Neural progenitor cell (in vitro differentiated cells): ENCODE data around the gene PCDH15.

ENCODE experiments used
- EZH2phosphoT487 ChIP-seq: fragments of 200-600 bp; sonication (generic); IDR thresholded peaks from 2 replicates; pipeline ENCODE4 v1.6.1; 2017; ENCODE audit warnings: antibody characterized with exemption
- TF ChIP-seq, protein P1 (sequence below): fragments of 200-600 bp; sonication (generic); IDR thresholded peaks from 2 replicates; pipeline ENCODE4 v1.5.1; 2017; ENCODE audit warnings: antibody characterized with exemption, mild to moderate bottlenecking

DNA sequence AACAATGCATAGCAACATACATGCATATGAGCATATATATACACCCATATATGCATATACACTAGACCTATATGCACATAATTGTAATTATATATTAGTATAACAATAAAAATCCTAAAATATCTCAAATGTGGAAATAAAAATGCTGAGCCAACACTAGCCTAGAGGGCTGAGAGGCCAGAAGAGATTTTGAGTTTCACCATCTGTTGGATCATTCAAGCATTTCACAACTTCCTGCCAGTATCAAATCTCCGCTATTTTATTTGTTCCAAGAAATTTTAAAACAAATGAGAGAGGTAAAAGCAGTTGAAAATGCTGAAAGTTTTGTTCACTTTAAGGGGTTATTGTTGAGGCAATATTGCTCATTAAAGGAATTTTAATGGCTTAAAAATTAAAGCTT is 187.0 kb downstream of the PCDH15 start:
- no peak for TF ChIP-seq EZH2phosphoT487
- TF ChIP-seq, protein P1, sequence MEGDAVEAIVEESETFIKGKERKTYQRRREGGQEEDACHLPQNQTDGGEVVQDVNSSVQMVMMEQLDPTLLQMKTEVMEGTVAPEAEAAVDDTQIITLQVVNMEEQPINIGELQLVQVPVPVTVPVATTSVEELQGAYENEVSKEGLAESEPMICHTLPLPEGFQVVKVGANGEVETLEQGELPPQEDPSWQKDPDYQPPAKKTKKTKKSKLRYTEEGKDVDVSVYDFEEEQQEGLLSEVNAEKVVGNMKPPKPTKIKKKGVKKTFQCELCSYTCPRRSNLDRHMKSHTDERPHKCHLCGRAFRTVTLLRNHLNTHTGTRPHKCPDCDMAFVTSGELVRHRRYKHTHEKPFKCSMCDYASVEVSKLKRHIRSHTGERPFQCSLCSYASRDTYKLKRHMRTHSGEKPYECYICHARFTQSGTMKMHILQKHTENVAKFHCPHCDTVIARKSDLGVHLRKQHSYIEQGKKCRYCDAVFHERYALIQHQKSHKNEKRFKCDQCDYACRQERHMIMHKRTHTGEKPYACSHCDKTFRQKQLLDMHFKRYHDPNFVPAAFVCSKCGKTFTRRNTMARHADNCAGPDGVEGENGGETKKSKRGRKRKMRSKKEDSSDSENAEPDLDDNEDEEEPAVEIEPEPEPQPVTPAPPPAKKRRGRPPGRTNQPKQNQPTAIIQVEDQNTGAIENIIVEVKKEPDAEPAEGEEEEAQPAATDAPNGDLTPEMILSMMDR: no peak
